Activated B cell treated with CpG ODN at 0.5 μM for 24 hours (primary cell): ENCODE measurements around the gene FSHR. TPM values are rescaled to one million over a fixed set of nuclear protein-coding genes. Genes with fewer than 3 reads are reported as not detected.

Experiments used
- ATAC-seq: fragments of 200-7000 bp; cut with Tn5 transposase; one replicate; pipeline ENCODE4 v1.10.0; 2021; ENCODE audit warnings: low read depth, mild to moderate bottlenecking, moderate library complexity
- CTCF ChIA-PET: fragments of 350-600 bp; sonication (Branson Sonifier 250); formaldehyde crosslinking; loops from one replicate; lab custom pipeline; 2021; ENCODE audit warnings: antibody characterized with exemption; lab: Charles Lee
- POLR2A ChIA-PET: fragments of 350-600 bp; sonication (Branson Sonifier 250); formaldehyde crosslinking; loops from one replicate; lab custom pipeline; 2021; ENCODE audit warnings: antibody characterized with exemption; lab: Charles Lee
- DNase-seq: peaks from one replicate; pipeline ENCODE4 v3.0.0; 2022
- H3K27ac Mint-ChIP-seq: one replicate; pipeline ENCODE4 v1.8.0; 2020; ENCODE audit warnings: mixed read lengths
- H3K27me3 Mint-ChIP-seq: one replicate; pipeline ENCODE4 v1.8.0; 2021; ENCODE audit warnings: mixed read lengths
- H3K36me3 Mint-ChIP-seq: one replicate; pipeline ENCODE4 v1.8.0; 2021; ENCODE audit warnings: low read depth, mixed read lengths
- H3K4me1 Mint-ChIP-seq: one replicate; pipeline ENCODE4 v1.8.0; 2021; ENCODE audit warnings: mixed read lengths
- H3K4me3 Mint-ChIP-seq: one replicate; pipeline ENCODE4 v1.8.0; 2020; ENCODE audit warnings: mild to moderate bottlenecking, mixed read lengths
- H3K9me3 Mint-ChIP-seq: one replicate; pipeline ENCODE4 v1.8.0; 2020; ENCODE audit warnings: mixed read lengths
- intact Hi-C: fragments of 100-400 bp; cut with micrococcal nuclease; formaldehyde crosslinking; loops from one replicate; pipeline ENCODE4 v1.15.1; 2024
- total RNA-seq: library from RNA; stranded (reverse); gene quantifications from 2 replicates; pipeline ENCODE4 v1.2.3, GENCODE V29; 2022
- TF ChIP-seq, protein P1 (sequence below): fragments of 200-600 bp; IDR thresholded peaks from one replicate; pipeline ENCODE4 v1.8.0; 2022; ENCODE audit warnings: antibody characterized with exemption, mild to moderate bottlenecking

The FSHR gene
- total RNA-seq, 1 donor from 2014 or later: not detected

DNA sequence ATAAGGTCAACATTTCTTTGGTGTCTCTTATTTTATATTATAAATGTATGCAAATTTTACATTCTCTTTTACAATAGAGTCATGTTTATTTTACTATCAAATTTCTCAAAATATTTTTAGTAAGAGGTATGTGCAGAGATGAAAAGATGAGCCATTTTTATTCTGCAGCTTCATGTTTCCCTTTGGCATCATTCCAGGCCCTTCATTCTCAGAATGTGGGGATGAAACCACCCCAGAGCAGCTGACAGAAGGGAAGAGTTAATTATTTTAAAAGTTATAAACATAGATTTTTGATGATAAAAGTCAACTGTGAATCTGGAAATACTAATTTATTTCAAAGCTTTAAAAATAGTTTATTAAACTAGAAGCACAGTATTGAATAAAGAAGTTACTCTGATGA is 12.8 kb upstream of the FSHR start:
- peaks cover 6% of the 10 kb centered on the region for H3K9me3 Mint-ChIP-seq
- H3K36me3 Mint-ChIP-seq: no peaks in the 10 kb centered on the region
- DNase-seq (no peak), ATAC-seq (no peak)
- POLR2A ChIA-PET: no interaction called here
- intact Hi-C loops: no loop called here
- H3K27ac Mint-ChIP-seq: no peak overlapping the region
- no peaks in the 10 kb centered on the region for H3K27me3 Mint-ChIP-seq
- no peak overlapping the region for H3K4me3 Mint-ChIP-seq
- TF ChIP-seq, protein P1, sequence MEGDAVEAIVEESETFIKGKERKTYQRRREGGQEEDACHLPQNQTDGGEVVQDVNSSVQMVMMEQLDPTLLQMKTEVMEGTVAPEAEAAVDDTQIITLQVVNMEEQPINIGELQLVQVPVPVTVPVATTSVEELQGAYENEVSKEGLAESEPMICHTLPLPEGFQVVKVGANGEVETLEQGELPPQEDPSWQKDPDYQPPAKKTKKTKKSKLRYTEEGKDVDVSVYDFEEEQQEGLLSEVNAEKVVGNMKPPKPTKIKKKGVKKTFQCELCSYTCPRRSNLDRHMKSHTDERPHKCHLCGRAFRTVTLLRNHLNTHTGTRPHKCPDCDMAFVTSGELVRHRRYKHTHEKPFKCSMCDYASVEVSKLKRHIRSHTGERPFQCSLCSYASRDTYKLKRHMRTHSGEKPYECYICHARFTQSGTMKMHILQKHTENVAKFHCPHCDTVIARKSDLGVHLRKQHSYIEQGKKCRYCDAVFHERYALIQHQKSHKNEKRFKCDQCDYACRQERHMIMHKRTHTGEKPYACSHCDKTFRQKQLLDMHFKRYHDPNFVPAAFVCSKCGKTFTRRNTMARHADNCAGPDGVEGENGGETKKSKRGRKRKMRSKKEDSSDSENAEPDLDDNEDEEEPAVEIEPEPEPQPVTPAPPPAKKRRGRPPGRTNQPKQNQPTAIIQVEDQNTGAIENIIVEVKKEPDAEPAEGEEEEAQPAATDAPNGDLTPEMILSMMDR: no peak
- H3K4me1 Mint-ChIP-seq: no peaks in the 10 kb centered on the region
- CTCF ChIA-PET: no interaction called here

DNA sequence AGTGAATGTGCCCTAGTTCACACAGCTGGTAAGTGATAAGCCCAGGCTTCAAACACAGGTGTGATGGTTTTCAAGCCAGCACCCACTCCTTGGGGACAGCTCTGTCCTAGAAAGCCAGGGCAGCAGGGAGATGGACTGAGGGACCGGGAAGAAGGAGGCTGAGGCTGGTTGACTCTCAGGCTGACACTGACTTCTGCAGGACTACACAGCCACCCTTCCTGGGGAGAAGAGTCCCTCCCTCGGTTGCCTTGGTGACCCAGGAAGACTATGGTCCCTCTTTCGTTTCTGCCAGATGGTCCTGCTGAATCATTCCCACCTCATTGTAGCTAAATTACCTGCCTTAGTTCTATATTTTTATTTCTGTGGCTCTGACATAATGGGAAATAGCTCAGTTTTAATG is 11.3 kb upstream of the FSHR start:
- POLR2A ChIA-PET: no interaction called here
- peaks cover 3% of the 10 kb centered on the region for H3K9me3 Mint-ChIP-seq
- ATAC-seq: no peak

DNA sequence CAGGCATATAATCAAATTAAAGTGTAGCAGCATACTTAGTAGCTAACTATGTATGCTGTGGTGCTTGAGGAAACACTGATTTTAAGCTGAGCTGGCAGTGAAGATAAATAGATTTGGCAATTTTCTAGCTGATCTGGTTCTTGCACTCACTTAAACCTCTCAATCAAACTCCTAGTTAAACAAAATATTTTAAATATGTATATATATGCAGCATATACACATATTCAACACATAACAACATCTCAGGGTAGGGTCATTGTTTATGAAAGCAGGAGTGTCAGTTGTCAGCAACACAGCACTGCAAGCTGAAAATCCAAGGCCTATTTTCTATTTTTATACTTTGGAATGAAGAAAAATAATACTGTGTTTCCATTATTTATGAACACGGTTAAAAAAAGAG is 10.4 kb upstream of the FSHR start:
- peaks cover 2% of the 10 kb centered on the region for H3K9me3 Mint-ChIP-seq
- DNase-seq: no peak
- ChIA-PET CTCF (no interaction called here), POLR2A (no interaction called here)
- no peaks in the 10 kb centered on the region for H3K27me3 Mint-ChIP-seq
- no peaks in the 10 kb centered on the region for H3K36me3 Mint-ChIP-seq
- TF ChIP-seq, protein P1: no peak
- no peak overlapping the region for H3K4me3 Mint-ChIP-seq
- H3K4me1 Mint-ChIP-seq: no peaks in the 10 kb centered on the region
- ATAC-seq: no peak
- H3K27ac Mint-ChIP-seq: no peak overlapping the region
- intact Hi-C loops: no loop called here

More for the DNA sequence above, 11.3 kb upstream of the FSHR start:
- Mint-ChIP-seq H3K36me3 (no peaks in the 10 kb centered on the region), H3K4me1 (no peaks in the 10 kb centered on the region), H3K27ac (no peak overlapping the region), H3K4me3 (no peak overlapping the region), H3K27me3 (no peaks in the 10 kb centered on the region)
- no peak for DNase-seq
- CTCF ChIA-PET: no interaction called here
- intact Hi-C loops: no loop called here
- TF ChIP-seq, protein P1: no peak

- no peak for ATAC-seq
- Mint-ChIP-seq H3K27me3 (no peaks in the 10 kb centered on the region), H3K9me3 (no peaks in the 10 kb centered on the region), H3K36me3 (no peaks in the 10 kb centered on the region), H3K27ac (no peak overlapping the region), H3K4me3 (no peak overlapping the region), H3K4me1 (no peaks in the 10 kb centered on the region)
- TF ChIP-seq, protein P1: no peak
- intact Hi-C loops: no loop called here
- ChIA-PET CTCF (no interaction called here), POLR2A (no interaction called here)
- no peak for DNase-seq
Measured at GRCh38 chr2:49162151-49162550, 7.8 kb upstream of the FSHR start.

DNA sequence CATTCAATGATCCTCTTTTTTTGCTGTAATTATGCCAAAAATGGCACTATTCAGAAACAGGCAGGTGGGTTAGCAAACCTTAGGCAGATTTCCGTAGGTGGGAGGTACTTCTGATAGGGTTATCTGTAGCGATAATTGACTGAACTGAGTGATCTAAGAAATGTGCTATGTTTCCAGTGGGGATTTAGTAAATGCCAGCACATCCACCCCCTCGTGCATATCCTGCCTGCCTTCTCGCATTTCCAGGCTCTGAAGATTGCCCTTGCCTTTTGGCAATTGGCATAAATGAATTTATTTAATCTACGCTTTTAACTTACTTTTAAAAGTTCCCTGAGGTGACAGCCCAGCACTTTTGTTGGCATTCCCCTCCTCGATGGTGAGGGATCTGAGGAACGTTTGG is 576 bp upstream of the FSHR start:
- CTCF ChIA-PET: no interaction called here
- no peaks in the 10 kb centered on the region for H3K27me3 Mint-ChIP-seq
- no peak overlapping the region for H3K4me3 Mint-ChIP-seq
- TF ChIP-seq, protein P1: no peak
- ATAC-seq (no peak), DNase-seq (no peak)
- POLR2A ChIA-PET: no interaction called here
- no peaks in the 10 kb centered on the region for H3K4me1 Mint-ChIP-seq
- intact Hi-C loops: no loop called here
- H3K27ac Mint-ChIP-seq: no peak overlapping the region
- H3K9me3 Mint-ChIP-seq: no peaks in the 10 kb centered on the region
- no peaks in the 10 kb centered on the region for H3K36me3 Mint-ChIP-seq
